Right lobe of liver (tissue), 6 donors: ENCODE data around the gene TBX18. TPM values are rescaled to one million over a fixed set of nuclear protein-coding genes. Genes with fewer than 3 reads are reported as not detected.

ENCODE experiments used
- ATAC-seq, 4 donors: fragments of 200-7000 bp; cut with Tn5 transposase; one replicate each; pipeline ENCODE4 v1.9.1; 2020; ENCODE audit warnings: mild to moderate bottlenecking in 4 of 4, moderate library complexity in 4 of 4
- DNase-seq, 3 donors: peaks; one replicate each; pipeline ENCODE4 v3.0.0-alpha.2; 2020
- H3K27ac ChIP-seq, 3 donors: fragments of 200-600 bp; one replicate each; pipeline ENCODE4 v1.8.0; 2022
- H3K27me3 ChIP-seq, 2 donors: fragments of 200-600 bp; one replicate each; pipeline ENCODE4 v1.8.0; 2022
- H3K36me3 ChIP-seq, 4 donors: fragments of 200-600 bp; sonication (generic) in 1 of 4; one replicate each; pipeline versions ENCODE4 v1.5.1 to v1.8.0; 2017 to 2022; ENCODE audit warnings: control low read depth in 1 of 4
- H3K4me1 ChIP-seq, 4 donors: fragments of 200-600 bp; sonication (generic) in 1 of 4; one replicate each; pipeline versions ENCODE4 v1.5.1 to v1.8.0; 2017 to 2022; ENCODE audit warnings: control low read depth in 1 of 4
- H3K4me3 ChIP-seq, 3 donors: fragments of 200-600 bp; one replicate each; pipeline ENCODE4 v1.8.0; 2022
- H3K9me3 ChIP-seq, 4 donors: fragments of 200-600 bp; sonication (generic) in 1 of 4; one replicate each; pipeline versions ENCODE4 v1.5.1 to v1.8.0; 2017 to 2022; ENCODE audit warnings: control low read depth in 1 of 4
- POLR2A ChIP-seq: fragments of 450-650 bp; IDR thresholded peaks from one replicate; pipeline ENCODE4 v1.6.1; 2017; ENCODE audit warnings: antibody characterized with exemption, mild to moderate bottlenecking
- WGBS: methylation state at CpG from one replicate; pipeline ENCODE4 v1.1.6; 2018; ENCODE audit warnings: low coverage, low lambda C conversion rate; ENCODE audit not compliant: insufficient coverage; ENCODE audit errors: missing lambda C conversion rate; 5-methylcytosine and 5-hydroxymethylcytosine counted together
- intact Hi-C, 2 donors: fragments of 100-400 bp; cut with DNase I; formaldehyde crosslinking; loops; one replicate each; pipeline versions ENCODE4 v1.11.2 to v1.14.1; 2022
- total RNA-seq, 6 experiments: library from RNA; depleted of rRNA in 2 of 6; stranded (reverse); fragments of >200 nt in 2 of 6; fragmentation: NEBNext Ultra II Directional in 3 of 6; extraction: Animal tissue kit (Norgen Biotek cat#: 25700) in 3 of 6; gene quantifications; one replicate each; pipeline versions ENCODE4 v1.1.0 to v1.2.4, GENCODE V29; 2016 to 2023
- TF ChIP-seq, protein P1 (sequence below), 4 donors: fragments of 200-600 bp in 3 of 4; fragments of 450-650 bp in 1 of 4; IDR thresholded peaks; one replicate each; pipeline versions ENCODE4 v1.5.1 to v1.8.0; 2016 to 2022; ENCODE audit warnings: antibody characterized with exemption in 4 of 4, mild to moderate bottlenecking in 2 of 4
- donor health status: DM: no; HTN: yes; CAD: no.
- donor health status: DM: no; HTN: no; CAD: no.
- donor health status: DM: no; HTN: no; CAD: no.
- donor health status: DM: no; HTN: yes; CAD: no.
- donor health status: DM: no; HTN: yes; CAD: no.

The TBX18 gene
- total RNA-seq, 6 experiments from 2014 or later: 0.15 to 0.87 (median 0.49) TPM; not detected in 1

DNA sequence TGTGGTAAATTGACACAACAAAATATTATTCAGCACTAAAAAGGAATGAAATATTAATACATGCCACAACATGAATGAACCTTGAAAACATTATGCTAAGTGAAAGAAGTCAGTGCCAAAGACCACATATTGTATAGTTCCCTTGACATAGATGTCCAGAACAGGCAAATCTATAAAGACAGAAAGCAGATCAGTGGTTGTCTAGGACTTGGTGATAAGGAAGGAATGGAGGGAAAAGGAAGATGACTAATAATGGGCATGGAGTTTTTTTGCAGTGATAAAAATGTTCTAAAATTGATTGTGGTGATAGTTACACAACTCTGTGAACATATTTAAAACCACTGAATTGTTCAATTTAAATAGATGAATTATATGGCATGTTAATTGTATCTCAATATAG lies 32.5 kb downstream of the TBX18 start:
- H3K36me3 ChIP-seq: no peaks in the 10 kb centered on the region
- no peak overlapping the region for H3K4me3 ChIP-seq
- no peaks in the 10 kb centered on the region for H3K4me1 ChIP-seq
- intact Hi-C loops: no loop called here
- TF ChIP-seq, protein P1, sequence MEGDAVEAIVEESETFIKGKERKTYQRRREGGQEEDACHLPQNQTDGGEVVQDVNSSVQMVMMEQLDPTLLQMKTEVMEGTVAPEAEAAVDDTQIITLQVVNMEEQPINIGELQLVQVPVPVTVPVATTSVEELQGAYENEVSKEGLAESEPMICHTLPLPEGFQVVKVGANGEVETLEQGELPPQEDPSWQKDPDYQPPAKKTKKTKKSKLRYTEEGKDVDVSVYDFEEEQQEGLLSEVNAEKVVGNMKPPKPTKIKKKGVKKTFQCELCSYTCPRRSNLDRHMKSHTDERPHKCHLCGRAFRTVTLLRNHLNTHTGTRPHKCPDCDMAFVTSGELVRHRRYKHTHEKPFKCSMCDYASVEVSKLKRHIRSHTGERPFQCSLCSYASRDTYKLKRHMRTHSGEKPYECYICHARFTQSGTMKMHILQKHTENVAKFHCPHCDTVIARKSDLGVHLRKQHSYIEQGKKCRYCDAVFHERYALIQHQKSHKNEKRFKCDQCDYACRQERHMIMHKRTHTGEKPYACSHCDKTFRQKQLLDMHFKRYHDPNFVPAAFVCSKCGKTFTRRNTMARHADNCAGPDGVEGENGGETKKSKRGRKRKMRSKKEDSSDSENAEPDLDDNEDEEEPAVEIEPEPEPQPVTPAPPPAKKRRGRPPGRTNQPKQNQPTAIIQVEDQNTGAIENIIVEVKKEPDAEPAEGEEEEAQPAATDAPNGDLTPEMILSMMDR (IDR thresholded peaks at IDR 0.05): no peak
- TF ChIP-seq POLR2A: no peak
- DNase-seq (no peak), ATAC-seq (no peak)
- H3K27ac ChIP-seq: no peak overlapping the region
- H3K9me3 ChIP-seq: no peaks in the 10 kb centered on the region
- H3K27me3 ChIP-seq: no peaks in the 10 kb centered on the region

DNA sequence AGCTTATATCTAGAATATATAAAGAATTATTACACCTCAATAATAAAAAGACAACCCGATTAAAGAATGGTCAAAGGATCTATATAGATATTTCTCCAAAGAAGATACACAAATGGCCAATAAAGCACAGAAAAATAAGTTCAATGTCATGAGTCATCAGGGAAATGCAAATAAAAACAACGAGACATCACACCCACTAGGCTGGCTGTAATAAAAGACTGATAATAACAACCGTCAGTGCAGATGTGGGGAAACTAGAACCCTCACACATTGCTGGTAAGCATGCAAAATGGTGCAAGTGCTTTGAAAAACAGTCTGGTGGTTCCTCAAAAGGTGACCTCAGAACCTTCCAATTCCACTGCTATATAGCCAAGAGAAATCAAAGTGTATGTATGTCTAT lies 33.0 kb downstream of the TBX18 start:
- WGBS: 38% methylated on average over 3 of the region's 3 CpGs
- Histone ChIP-seq H3K4me1 (no peaks in the 10 kb centered on the region), H3K27me3 (no peaks in the 10 kb centered on the region), H3K9me3 (no peaks in the 10 kb centered on the region), H3K4me3 (no peak overlapping the region), H3K27ac (no peak overlapping the region), H3K36me3 (no peaks in the 10 kb centered on the region)
- ATAC-seq: no peak
- intact Hi-C loops: no loop called here
- DNase-seq: no peak
- TF ChIP-seq, protein P1 (IDR thresholded peaks at IDR 0.05): no peak
- TF ChIP-seq POLR2A: no peak

DNA sequence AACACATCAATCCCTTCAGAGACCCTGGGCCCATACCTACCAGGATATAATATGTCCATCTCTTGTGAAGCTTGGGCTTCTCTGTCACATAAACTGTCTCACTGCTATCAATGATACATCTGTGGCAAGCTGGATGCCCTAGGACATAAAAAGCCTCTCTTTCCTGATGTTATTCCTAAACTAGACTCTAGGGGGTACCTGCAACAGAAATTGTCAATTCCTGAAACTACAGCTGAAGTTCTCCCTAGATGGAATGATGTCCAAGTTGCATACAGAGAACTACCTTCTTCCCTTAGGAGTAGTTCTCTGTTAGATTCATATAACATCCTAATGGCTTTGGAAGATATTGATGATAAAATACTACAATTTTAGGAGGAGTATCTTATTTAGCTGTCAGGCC lies 35.8 kb downstream of the TBX18 start:
- H3K36me3 ChIP-seq: no peaks in the 10 kb centered on the region
- no peak for DNase-seq
- no peaks in the 10 kb centered on the region for H3K27me3 ChIP-seq
- peak; percentile 84 to 90 (median 86) for ATAC-seq
- no peak for TF ChIP-seq POLR2A
- TF ChIP-seq, protein P1 (IDR thresholded peaks at IDR 0.05): peak; percentile 40 to 62 (median 48)
- H3K9me3 ChIP-seq: no peaks in the 10 kb centered on the region
- H3K4me3 ChIP-seq: no peak overlapping the region
- intact Hi-C loops: no loop called here
- no peaks in the 10 kb centered on the region for H3K4me1 ChIP-seq
- H3K27ac ChIP-seq: no peak overlapping the region

DNA sequence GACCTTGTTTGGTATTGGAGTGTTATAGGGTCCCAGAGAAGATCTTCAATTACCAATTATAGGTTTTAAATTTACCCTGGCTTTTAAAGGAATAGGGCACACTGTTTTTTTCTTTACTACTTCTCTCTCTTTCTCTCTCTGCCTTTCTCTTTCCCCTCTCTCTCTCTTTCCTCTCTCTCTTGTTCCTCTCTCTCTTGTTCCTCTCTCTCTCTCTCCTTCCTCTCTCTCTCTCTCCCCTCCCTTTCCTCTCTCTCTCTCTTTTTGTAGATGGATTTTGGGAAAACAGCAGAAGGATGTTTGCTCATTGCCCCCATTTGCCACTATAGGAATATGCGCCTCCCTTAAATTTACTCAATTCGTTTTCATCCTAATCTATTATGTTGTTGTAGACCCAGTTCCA lies 45.2 kb downstream of the TBX18 start:
- no peak for TF ChIP-seq POLR2A
- TF ChIP-seq, protein P1 (IDR thresholded peaks at IDR 0.05): no peak
- Histone ChIP-seq H3K36me3 (no peaks in the 10 kb centered on the region), H3K27ac (no peak overlapping the region), H3K4me1 (no peaks in the 10 kb centered on the region), H3K9me3 (no peaks in the 10 kb centered on the region), H3K27me3 (no peaks in the 10 kb centered on the region), H3K4me3 (no peak overlapping the region)
- intact Hi-C loops: no loop called here
- DNase-seq (no peak), ATAC-seq (no peak)
- WGBS: 32% methylated on average over 2 of the region's 2 CpGs
